ENCODE data around the gene PGF. TPM values are rescaled to one million over a fixed set of nuclear protein-coding genes. Genes with fewer than 3 reads are reported as not detected.

The PGF gene
- total and polyA plus RNA-seq, 2 of the 13 experiments (the other 11 are each of a cell fraction or from before 2014, with no cell fraction given), result 10.7 to 27.5 TPM

DNA sequence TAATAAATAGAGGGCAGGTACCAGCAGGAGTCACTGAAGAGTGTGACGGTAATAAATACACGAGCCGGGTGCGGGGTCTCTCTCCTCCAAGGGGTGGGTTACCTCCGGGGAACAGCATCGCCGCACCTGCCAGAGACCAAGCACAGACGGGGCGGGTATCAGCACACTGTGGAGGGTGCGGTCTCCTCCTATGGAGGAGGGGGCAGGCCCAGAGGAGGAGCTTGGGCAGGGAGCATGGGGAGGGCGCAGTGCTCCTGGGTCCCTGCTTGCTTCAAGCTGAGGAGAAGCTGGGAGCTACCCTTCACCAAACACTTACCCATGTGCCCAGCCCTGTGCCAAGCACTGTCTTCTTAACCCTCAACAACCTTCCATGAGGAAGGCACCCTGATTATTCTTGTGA is 12.8 kb downstream of the PGF start (continued):
- TF ChIP-seq, protein P1, sequence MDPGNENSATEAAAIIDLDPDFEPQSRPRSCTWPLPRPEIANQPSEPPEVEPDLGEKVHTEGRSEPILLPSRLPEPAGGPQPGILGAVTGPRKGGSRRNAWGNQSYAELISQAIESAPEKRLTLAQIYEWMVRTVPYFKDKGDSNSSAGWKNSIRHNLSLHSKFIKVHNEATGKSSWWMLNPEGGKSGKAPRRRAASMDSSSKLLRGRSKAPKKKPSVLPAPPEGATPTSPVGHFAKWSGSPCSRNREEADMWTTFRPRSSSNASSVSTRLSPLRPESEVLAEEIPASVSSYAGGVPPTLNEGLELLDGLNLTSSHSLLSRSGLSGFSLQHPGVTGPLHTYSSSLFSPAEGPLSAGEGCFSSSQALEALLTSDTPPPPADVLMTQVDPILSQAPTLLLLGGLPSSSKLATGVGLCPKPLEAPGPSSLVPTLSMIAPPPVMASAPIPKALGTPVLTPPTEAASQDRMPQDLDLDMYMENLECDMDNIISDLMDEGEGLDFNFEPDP (CRISPR knock-in tag; conservative IDR thresholded peaks at IDR 0.05), result no peak
- TF ChIP-seq ZNF773 (CRISPR knock-in tag; IDR thresholded peaks at IDR 0.05; ENCODE audit: borderline replicate concordance) (no peak), CBX5 (CRISPR knock-in tag; IDR thresholded peaks at IDR 0.05; ENCODE audit: borderline replicate concordance) (no peak)

DNA sequence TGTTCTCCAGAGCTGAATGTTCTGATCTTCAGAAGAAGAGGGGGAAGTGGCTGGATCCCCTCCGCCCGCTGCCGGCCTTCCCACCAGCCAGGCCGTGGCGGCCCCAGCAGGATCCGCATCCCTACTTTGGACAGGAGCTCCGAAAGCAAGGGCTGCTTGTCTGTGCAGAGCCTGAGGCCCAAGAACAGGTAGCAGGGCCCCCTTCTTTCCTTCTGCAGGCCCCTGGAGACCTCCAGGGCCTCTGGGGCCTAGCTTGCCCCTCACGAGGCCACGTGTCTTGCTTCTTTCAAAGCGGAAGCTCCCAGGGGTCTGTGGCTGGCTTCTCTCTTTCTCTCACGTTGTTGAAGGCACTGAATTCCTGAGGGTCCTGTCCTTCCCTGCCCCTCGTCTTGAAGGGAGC is 13.2 kb downstream of the PGF start:
- ATAC-seq, result no peak
- Histone ChIP-seq H3K9ac (ENCODE audit: insufficient read depth, low read depth, low read length) (no peak overlapping the region), H4K20me1 (ENCODE audit: insufficient read depth, low read length) (no peaks in the 10 kb centered on the region; the same call in 1 of the 2 replicates), H3K36me3 (replicated peaks in 1 of 2; ENCODE audit: control insufficient read depth in 1 of 2, insufficient read depth in 2 of 2, low read length in 2 of 2) (peaks cover 9 to 28% of the 10 kb centered on the region in 2 experiments), H3K27ac (ENCODE audit: extremely low read length, insufficient read depth, low read length) (no peak overlapping the region), H3K79me2 (ENCODE audit: insufficient read depth, low read length) (no peaks in the 10 kb centered on the region), H3K27me3 (ENCODE audit: control insufficient read depth in 1 of 2, insufficient read depth in 2 of 2, low read length in 2 of 2) (no peaks in the 10 kb centered on the region), H3K4me1 (ENCODE audit: insufficient read depth, low read length) (peaks cover 31% of the 10 kb centered on the region), H2AFZ (ENCODE audit: low read length) (no peak overlapping the region), H3K9me3 (ENCODE audit: low read length) (no peaks in the 10 kb centered on the region), H3K4me3 (replicated peaks in 1 of 3; ENCODE audit: insufficient read depth in 1 of 3, low read depth in 2 of 3, low read length in 3 of 3) (no peak overlapping the region), H3K4me2 (ENCODE audit: low read depth, low read length) (no peak overlapping the region)
- in situ Hi-C loops (cut with HindIII; ENCODE audit: extremely low pct_ligation_motif_present, low pct_unique_long_range_greater_than_20kb) (no loop called here), intact Hi-C loops (cut with micrococcal nuclease; ENCODE audit: unreplicated experiment) (no loop called here)
- no peak for TF ChIP-seq PTBP1 (IDR thresholded peaks at IDR 0.05; ENCODE audit: low read depth, low read length, poor library complexity, severe bottlenecking)
- TF ChIP-seq ELF3 (CRISPR knock-in tag; IDR thresholded peaks at IDR 0.05), result no peak
- TF ChIP-seq ZNF468 (CRISPR knock-in tag; IDR thresholded peaks at IDR 0.05), result no peak
- no peak for TF ChIP-seq SAP130 (CRISPR knock-in tag; IDR thresholded peaks at IDR 0.05; ENCODE audit: low read depth)
- TF ChIP-seq, protein P2, sequence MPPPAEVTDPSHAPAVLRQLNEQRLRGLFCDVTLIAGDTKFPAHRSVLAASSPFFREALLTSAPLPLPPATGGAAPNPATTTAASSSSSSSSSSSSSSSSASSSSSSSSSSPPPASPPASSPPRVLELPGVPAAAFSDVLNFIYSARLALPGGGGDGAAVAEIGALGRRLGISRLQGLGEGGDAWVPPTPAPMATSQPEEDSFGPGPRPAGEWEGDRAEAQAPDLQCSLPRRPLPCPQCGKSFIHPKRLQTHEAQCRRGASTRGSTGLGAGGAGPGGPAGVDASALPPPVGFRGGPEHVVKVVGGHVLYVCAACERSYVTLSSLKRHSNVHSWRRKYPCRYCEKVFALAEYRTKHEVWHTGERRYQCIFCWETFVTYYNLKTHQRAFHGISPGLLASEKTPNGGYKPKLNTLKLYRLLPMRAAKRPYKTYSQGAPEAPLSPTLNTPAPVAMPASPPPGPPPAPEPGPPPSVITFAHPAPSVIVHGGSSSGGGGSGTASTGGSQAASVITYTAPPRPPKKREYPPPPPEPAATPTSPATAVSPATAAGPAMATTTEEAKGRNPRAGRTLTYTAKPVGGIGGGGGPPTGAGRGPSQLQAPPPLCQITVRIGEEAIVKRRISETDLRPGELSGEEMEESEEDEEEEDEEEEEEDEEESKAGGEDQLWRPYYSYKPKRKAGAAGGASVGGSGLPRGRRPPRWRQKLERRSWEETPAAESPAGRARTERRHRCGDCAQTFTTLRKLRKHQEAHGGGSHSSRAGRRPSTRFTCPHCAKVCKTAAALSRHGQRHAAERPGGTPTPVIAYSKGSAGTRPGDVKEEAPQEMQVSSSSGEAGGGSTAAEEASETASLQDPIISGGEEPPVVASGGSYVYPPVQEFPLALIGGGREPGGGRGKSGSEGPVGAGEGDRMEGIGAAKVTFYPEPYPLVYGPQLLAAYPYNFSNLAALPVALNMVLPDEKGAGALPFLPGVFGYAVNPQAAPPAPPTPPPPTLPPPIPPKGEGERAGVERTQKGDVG (CRISPR knock-in tag; IDR thresholded peaks at IDR 0.05; ENCODE audit: borderline replicate concordance), result no peak
- TF ChIP-seq RXRB (CRISPR knock-in tag; IDR thresholded peaks at IDR 0.05; ENCODE audit: borderline replicate concordance), result no peak
- no peak for TF ChIP-seq ZNF264 (CRISPR knock-in tag; IDR thresholded peaks at IDR 0.05)
- FAIRE-seq, result no peak
- DNase-seq (ENCODE audit: low spot score), result no peak
- ChIA-PET POLR2A (no interaction called here), CTCF (ENCODE audit: low intra/inter-chr PET ratio, low total read pairs) (no interaction called here)
- no TSS peak for BruUV-seq (replicated peaks)
- 92% methylated on average over 6 of the region's 12 CpGs for WGBS (ENCODE audit: low lambda C conversion rate)
